PC-9 (cell line): ENCODE measurements around the gene HTRA1. TPM values are rescaled to one million over a fixed set of nuclear protein-coding genes. Genes with fewer than 3 reads are reported as not detected.

Source experiments
- BruUV-seq: library from RNA; stranded (reverse); fragments of 400-500 nt; replicated peaks from 2 replicates; lab custom pipeline; 2021; lab: Mats Ljungman, UMichigan
- CTCF ChIA-PET: fragments of 300-600 bp; sonication (Branson Sonifier 250); formaldehyde crosslinking; loops from one replicate; lab custom pipeline; 2022; ENCODE audit warnings: antibody characterized with exemption; lab: Charles Lee
- POLR2A ChIA-PET: fragments of 300-600 bp; sonication (Branson Sonifier 250); formaldehyde crosslinking; loops from one replicate; lab custom pipeline; 2022; ENCODE audit warnings: antibody characterized with exemption; ENCODE audit not compliant: unreplicated experiment; lab: Charles Lee
- DNase-seq, 2 experiments: peaks; one replicate each; pipeline versions ENCODE4 v3.0.0 to v3.0.0-alpha.2; 2015 to 2022; ENCODE audit warnings: mixed read lengths in 1 of 2
- H2AFZ ChIP-seq: fragments of 200-600 bp; sonication (generic); 2 replicates; pipeline ENCODE4 v1.8.1; 2017; ENCODE audit warnings: antibody characterized with exemption
- H3F3A ChIP-seq: fragments of 200-600 bp; sonication (generic); 2 replicates; pipeline ENCODE4 v1.8.1; 2017; ENCODE audit warnings: antibody characterized with exemption, mild to moderate bottlenecking, low read depth; ENCODE audit not compliant: insufficient read depth
- H3K27ac ChIP-seq: fragments of 200-600 bp; sonication (generic); 2 replicates; pipeline ENCODE4 v1.6.1; 2016; ENCODE audit warnings: mixed run types
- H3K27me3 ChIP-seq: fragments of 200-600 bp; sonication (generic); 2 replicates; pipeline ENCODE4 v1.6.1; 2016; ENCODE audit warnings: low read depth, mixed run types; ENCODE audit not compliant: insufficient read depth
- H3K36me3 ChIP-seq: fragments of 200-600 bp; sonication (generic); 2 replicates; pipeline ENCODE4 v1.6.1; 2016; ENCODE audit warnings: low read depth, mixed run types
- H3K4me1 ChIP-seq: fragments of 200-600 bp; sonication (generic); replicated peaks from 2 replicates; pipeline ENCODE4 v1.6.1; 2016; ENCODE audit warnings: mixed run types; ENCODE audit not compliant: insufficient read depth
- H3K4me2 ChIP-seq: fragments of 200-600 bp; sonication (generic); 2 replicates; pipeline ENCODE4 v1.6.1; 2017; ENCODE audit warnings: mixed run types
- H3K4me3 ChIP-seq: fragments of 200-600 bp; sonication (generic); 2 replicates; pipeline ENCODE4 v1.6.1; 2016; ENCODE audit warnings: mixed run types
- H3K79me2 ChIP-seq: fragments of 200-600 bp; sonication (generic); 2 replicates; pipeline ENCODE4 v1.6.1; 2017; ENCODE audit warnings: low read depth, mixed run types
- H3K9me2 ChIP-seq: fragments of 200-600 bp; sonication (generic); 2 replicates; pipeline ENCODE4 v1.8.1; 2017; ENCODE audit warnings: mild to moderate bottlenecking; ENCODE audit not compliant: insufficient read depth
- H3K9me3 ChIP-seq: fragments of 200-600 bp; sonication (generic); 2 replicates; pipeline ENCODE4 v1.8.1; 2016; ENCODE audit warnings: low read depth; ENCODE audit not compliant: insufficient read depth
- H4K20me1 ChIP-seq: fragments of 200-600 bp; sonication (generic); 2 replicates; pipeline ENCODE4 v1.8.1; 2017; ENCODE audit not compliant: insufficient read depth
- EZH2 ChIP-seq: fragments of 200-600 bp; sonication (generic); IDR thresholded peaks from 2 replicates; pipeline ENCODE4 v1.8.0; 2017; ENCODE audit warnings: antibody characterized with exemption, low read depth
- intact Hi-C: fragments of 100-400 bp; cut with micrococcal nuclease; formaldehyde crosslinking; loops from one replicate; pipeline ENCODE4 v1.10.0; 2022; ENCODE audit not compliant: unreplicated experiment
- total RNA-seq: library from RNA; stranded (reverse); gene quantifications from 2 replicates; pipeline ENCODE4 v1.2.3, GENCODE V29; 2021
- TF ChIP-seq, protein P1 (sequence below): fragments of 200-600 bp; sonication (generic); conservative IDR thresholded peaks from 2 replicates; pipeline ENCODE4 v1.6.1; 2017; ENCODE audit warnings: mixed run types, antibody characterized with exemption, mild to moderate bottlenecking, moderate library complexity

The HTRA1 gene
- total RNA-seq, 1 experiment from 2014 or later = 18.0 TPM

DNA sequence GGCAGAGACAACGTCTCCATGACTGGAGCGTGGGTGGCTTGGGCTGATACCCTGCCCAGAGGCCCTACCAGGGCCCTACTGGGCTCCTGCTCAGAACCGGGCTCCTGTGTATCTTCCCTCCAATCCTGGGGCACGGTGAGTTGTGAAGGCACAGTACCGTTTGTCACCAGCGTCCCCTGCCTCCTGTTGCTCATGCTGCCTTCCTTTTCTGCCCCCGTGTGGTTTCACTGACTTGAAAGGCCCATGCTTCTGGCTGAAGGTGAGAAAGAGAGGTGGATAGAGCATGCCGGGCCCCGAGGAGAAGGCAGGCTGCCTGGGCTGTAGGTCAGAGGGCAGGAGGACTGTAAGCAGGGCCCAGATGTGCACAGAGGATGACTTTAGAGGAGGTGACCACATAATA, 90.1 kb downstream of the HTRA1 start:
- H4K20me1 ChIP-seq = no peaks in the 10 kb centered on the region
- H3K36me3 ChIP-seq = no peaks in the 10 kb centered on the region
- H3K27ac ChIP-seq = no peak overlapping the region
- CTCF ChIA-PET = no interaction called here
- no peak overlapping the region for H3K4me2 ChIP-seq
- H3K9me2 ChIP-seq = no peaks in the 10 kb centered on the region
- no peaks in the 10 kb centered on the region for H3K4me1 ChIP-seq
- BruUV-seq = no TSS peak
- TF ChIP-seq, protein P1, sequence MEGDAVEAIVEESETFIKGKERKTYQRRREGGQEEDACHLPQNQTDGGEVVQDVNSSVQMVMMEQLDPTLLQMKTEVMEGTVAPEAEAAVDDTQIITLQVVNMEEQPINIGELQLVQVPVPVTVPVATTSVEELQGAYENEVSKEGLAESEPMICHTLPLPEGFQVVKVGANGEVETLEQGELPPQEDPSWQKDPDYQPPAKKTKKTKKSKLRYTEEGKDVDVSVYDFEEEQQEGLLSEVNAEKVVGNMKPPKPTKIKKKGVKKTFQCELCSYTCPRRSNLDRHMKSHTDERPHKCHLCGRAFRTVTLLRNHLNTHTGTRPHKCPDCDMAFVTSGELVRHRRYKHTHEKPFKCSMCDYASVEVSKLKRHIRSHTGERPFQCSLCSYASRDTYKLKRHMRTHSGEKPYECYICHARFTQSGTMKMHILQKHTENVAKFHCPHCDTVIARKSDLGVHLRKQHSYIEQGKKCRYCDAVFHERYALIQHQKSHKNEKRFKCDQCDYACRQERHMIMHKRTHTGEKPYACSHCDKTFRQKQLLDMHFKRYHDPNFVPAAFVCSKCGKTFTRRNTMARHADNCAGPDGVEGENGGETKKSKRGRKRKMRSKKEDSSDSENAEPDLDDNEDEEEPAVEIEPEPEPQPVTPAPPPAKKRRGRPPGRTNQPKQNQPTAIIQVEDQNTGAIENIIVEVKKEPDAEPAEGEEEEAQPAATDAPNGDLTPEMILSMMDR = no peak
- no peak for TF ChIP-seq EZH2
- POLR2A ChIA-PET = no interaction called here
- H2AFZ ChIP-seq = no peak overlapping the region
- no peak for DNase-seq
- H3K4me3 ChIP-seq = no peak overlapping the region
- H3K27me3 ChIP-seq = no peaks in the 10 kb centered on the region
- no peaks in the 10 kb centered on the region for H3K9me3 ChIP-seq
- no peaks in the 10 kb centered on the region for H3K79me2 ChIP-seq
- H3F3A ChIP-seq = no peaks in the 10 kb centered on the region
- intact Hi-C loops = no loop called here

DNA sequence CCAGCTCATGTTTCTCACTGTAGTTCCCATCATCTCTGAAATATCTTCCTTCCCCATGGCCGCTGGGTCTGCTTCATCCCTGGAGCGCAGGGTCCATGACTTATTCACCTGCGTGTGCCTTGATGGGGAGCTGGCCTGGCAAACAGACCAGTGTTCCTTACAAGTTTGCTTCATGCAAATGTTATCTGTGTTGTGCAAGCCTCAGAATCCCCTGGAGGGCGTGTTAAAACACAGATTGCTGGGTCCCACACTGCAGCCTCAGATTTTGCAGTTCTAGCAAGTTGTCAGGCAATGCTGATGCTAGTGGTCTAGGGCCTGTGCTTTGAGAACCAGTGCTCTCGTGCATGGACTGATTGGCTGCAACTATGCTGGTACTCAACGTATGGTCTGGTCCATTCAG, 92.0 kb downstream of the HTRA1 start:
- H3K9me2 ChIP-seq = no peaks in the 10 kb centered on the region
- ChIA-PET POLR2A (no interaction called here), CTCF (no interaction called here)
- H3F3A ChIP-seq = no peaks in the 10 kb centered on the region
- no peaks in the 10 kb centered on the region for H3K4me1 ChIP-seq
- H2AFZ ChIP-seq = no peak overlapping the region
- no peak for DNase-seq
- no peak overlapping the region for H3K27ac ChIP-seq
- no peaks in the 10 kb centered on the region for H3K27me3 ChIP-seq
- no peak overlapping the region for H3K4me2 ChIP-seq
- no peaks in the 10 kb centered on the region for H4K20me1 ChIP-seq
- no peaks in the 10 kb centered on the region for H3K79me2 ChIP-seq
- BruUV-seq = no TSS peak
- no peaks in the 10 kb centered on the region for H3K9me3 ChIP-seq
- TF ChIP-seq EZH2 = no peak
- TF ChIP-seq, protein P1 = no peak
- no peaks in the 10 kb centered on the region for H3K36me3 ChIP-seq
- H3K4me3 ChIP-seq = no peak overlapping the region
- intact Hi-C loops = no loop called here

DNA sequence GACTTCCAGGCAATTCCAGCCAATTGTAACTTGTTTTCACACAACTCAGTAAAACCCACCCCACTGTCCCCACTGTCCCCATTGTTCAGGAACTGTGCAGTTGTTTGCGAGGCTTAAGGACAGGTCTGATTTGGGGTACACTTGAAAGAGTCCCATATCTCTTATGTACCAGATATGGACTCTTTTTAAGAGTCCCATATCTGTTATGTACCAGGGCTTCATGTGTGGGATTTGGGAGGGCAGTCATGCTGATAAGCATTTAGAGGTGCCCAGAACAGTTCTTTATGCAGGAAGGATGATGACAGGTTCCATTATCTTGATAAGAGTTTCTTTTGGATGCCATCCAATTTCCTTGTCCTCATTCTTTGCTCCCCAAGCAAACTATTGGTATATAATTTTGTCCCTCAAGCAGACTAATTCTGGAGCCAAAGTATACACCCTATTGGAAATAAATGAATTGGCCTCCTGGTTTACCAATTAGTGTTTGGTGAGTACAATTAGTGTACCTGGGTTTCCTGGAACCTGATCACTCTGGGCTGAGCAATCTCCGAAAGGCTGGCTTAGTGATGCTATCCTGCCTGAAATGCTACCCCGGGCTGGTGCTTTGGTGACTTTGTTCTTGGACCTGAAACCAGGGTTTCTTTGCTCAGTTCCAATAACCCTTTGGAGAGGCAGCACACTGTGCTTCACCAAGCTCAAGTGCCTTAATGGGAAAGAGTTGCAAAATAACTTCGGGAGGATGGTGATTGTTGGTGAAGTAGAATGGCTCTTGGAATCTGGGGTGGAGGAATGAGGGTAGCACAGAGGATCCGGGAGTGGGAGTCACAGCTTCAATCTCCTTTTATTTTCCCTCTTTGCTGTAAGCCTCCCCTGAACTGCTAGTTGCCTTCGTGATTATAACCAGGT, 93.0 kb downstream of the HTRA1 start:
- ChIA-PET CTCF (no interaction called here), POLR2A (no interaction called here)
- no peak for DNase-seq

More for the DNA sequence above, 93.0 kb downstream of the HTRA1 start:
- no peaks in the 10 kb centered on the region for H3K9me3 ChIP-seq
- no peaks in the 10 kb centered on the region for H4K20me1 ChIP-seq
- no peak overlapping the region for H3K27ac ChIP-seq
- H3K79me2 ChIP-seq = no peaks in the 10 kb centered on the region
- H3F3A ChIP-seq = no peaks in the 10 kb centered on the region
- H3K9me2 ChIP-seq = no peaks in the 10 kb centered on the region
- no TSS peak for BruUV-seq
- intact Hi-C loops = no loop called here
- TF ChIP-seq, protein P1 = no peak
- TF ChIP-seq EZH2 = no peak
- no peak overlapping the region for H2AFZ ChIP-seq
- no peaks in the 10 kb centered on the region for H3K4me1 ChIP-seq
- H3K27me3 ChIP-seq = no peaks in the 10 kb centered on the region
- H3K4me2 ChIP-seq = no peak overlapping the region
- no peaks in the 10 kb centered on the region for H3K36me3 ChIP-seq
- no peak overlapping the region for H3K4me3 ChIP-seq
